WERI-Rb-1 (cell line): ENCODE measurements around the gene KIF1A.

ENCODE experiments used
- DNase-seq: peaks from one replicate; pipeline ENCODE4 v3.0.0-alpha.2; 2020
- H3K27ac ChIP-seq: fragments of 250-450 bp; sonication (Bioruptor Pico); 2 replicates; pipeline ENCODE4 v1.5.1; 2020; ENCODE audit warnings: mild to moderate bottlenecking, moderate library complexity
- H3K27me3 ChIP-seq: fragments of 250-450 bp; sonication (Bioruptor Pico); 2 replicates; pipeline ENCODE4 v1.5.1; 2021; ENCODE audit warnings: mild to moderate bottlenecking, low read depth, moderate library complexity; ENCODE audit not compliant: insufficient read depth, severe bottlenecking
- H3K36me3 ChIP-seq: fragments of 250-450 bp; sonication (Bioruptor Pico); 2 replicates; pipeline ENCODE4 v1.5.1; 2020; ENCODE audit warnings: mild to moderate bottlenecking, moderate library complexity
- H3K4me3 ChIP-seq: 2 replicates; pipeline ENCODE4 v1.5.1; 2011; ENCODE audit warnings: low read depth, mild to moderate bottlenecking, control low read depth, low read length
- H3K9me3 ChIP-seq: fragments of 250-450 bp; sonication (Bioruptor Pico); 2 replicates; pipeline ENCODE4 v1.5.1; 2021; ENCODE audit warnings: mild to moderate bottlenecking, moderate library complexity; ENCODE audit not compliant: severe bottlenecking
- CTCF ChIP-seq: IDR thresholded peaks from 2 replicates; pipeline ENCODE4 v1.5.1; 2011; ENCODE audit warnings: low read depth, mild to moderate bottlenecking, control low read depth, inconsistent platforms, low read length

KIF1A gene

GRCh38 chr2:240722376-240722775 lies 97.6 kb downstream of the KIF1A start:
- no peak for TF ChIP-seq CTCF
- no peaks in the 10 kb centered on the region for H3K27me3 ChIP-seq
- H3K9me3 ChIP-seq: no peaks in the 10 kb centered on the region
- no peak overlapping the region for H3K27ac ChIP-seq
- H3K4me3 ChIP-seq: no peak overlapping the region
- no peak for DNase-seq
- peaks cover 98% of the 10 kb centered on the region for H3K36me3 ChIP-seq

GRCh38 chr2:240721596-240722180 lies 98.3 kb downstream of the KIF1A start:
- no peaks in the 10 kb centered on the region for H3K9me3 ChIP-seq
- TF ChIP-seq CTCF: no peak
- no peak overlapping the region for H3K4me3 ChIP-seq

GRCh38 chr2:240720686-240721595 lies 99.1 kb downstream of the KIF1A start:
- no peaks in the 10 kb centered on the region for H3K9me3 ChIP-seq
- no peak overlapping the region for H3K4me3 ChIP-seq
- no peak for TF ChIP-seq CTCF
- no peak overlapping the region for H3K27ac ChIP-seq
- H3K36me3 ChIP-seq: peaks cover 97% of the 10 kb centered on the region
- no peaks in the 10 kb centered on the region for H3K27me3 ChIP-seq
- DNase-seq: no peak

More at GRCh38 chr2:240721596-240722180, 98.3 kb downstream of the KIF1A start:
- DNase-seq: no peak
- Histone ChIP-seq H3K27ac (no peak overlapping the region), H3K36me3 (peaks cover 98% of the 10 kb centered on the region), H3K27me3 (no peaks in the 10 kb centered on the region)

- Histone ChIP-seq H3K4me3 (no peak overlapping the region), H3K9me3 (no peaks in the 10 kb centered on the region), H3K27ac (no peak overlapping the region), H3K36me3 (peaks cover 97% of the 10 kb centered on the region), H3K27me3 (no peaks in the 10 kb centered on the region)
- TF ChIP-seq CTCF: no peak
- DNase-seq: no peak
Measured at GRCh38 chr2:240719676-240720545, 100.1 kb downstream of the KIF1A start.

GRCh38 chr2:240718896-240719490 lies 101.0 kb downstream of the KIF1A start:
- Histone ChIP-seq H3K27ac (no peak overlapping the region), H3K36me3 (peaks cover 91% of the 10 kb centered on the region), H3K9me3 (no peaks in the 10 kb centered on the region), H3K27me3 (no peaks in the 10 kb centered on the region), H3K4me3 (no peak overlapping the region)
- no peak for DNase-seq
- TF ChIP-seq CTCF: no peak
